NCI-H1694 (cell line): ENCODE measurements around the gene HMGCS2.

Experiments
- DNase-seq: peaks from one replicate; lab custom pipeline; 2025; lab: John Stamatoyannopoulos, UW

HMGCS2 gene

DNA sequence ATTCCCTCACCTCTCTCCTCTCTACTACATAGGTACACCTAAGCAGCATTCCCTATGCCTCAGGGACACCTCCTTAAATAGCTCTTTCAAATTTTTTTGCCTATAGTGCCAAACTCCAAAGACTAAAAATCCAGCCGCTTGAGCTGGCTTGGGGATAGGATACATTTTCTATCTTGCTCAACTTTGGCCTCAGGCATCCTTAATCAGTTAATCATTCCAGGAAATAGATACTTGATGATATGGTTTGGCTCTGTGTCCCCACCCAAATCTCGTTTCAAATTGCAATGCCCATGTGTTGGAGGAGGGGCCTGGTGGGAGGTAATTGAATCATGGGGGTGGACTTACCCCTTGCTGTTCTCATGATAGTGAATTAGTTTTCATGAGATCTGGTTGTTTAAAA is 68.4 kb downstream of the HMGCS2 start:
- DNase-seq = no peak
